Uterus (tissue), 4 donors: ENCODE results near the gene TRIM36. TPM values are rescaled to one million over a fixed set of nuclear protein-coding genes. Genes with fewer than 3 reads are reported as not detected.

ENCODE experiments used
- DNase-seq, 2 donors: peaks; one replicate each; pipeline ENCODE4 v3.0.0-alpha.2; 2019 to 2020
- H3K27ac ChIP-seq, 2 donors: fragments of 200-600 bp; sonication (generic); 1 replicate in 1 of 2; 2 replicates in 1 of 2; pipeline ENCODE4 v1.5.1; 2016 to 2018
- H3K27me3 ChIP-seq, 2 donors: fragments of 200-600 bp; sonication (generic); one replicate each; pipeline ENCODE4 v1.5.1; 2018 to 2019; ENCODE audit warnings: control low read depth in 1 of 2
- H3K36me3 ChIP-seq, 2 donors: fragments of 200-600 bp; sonication (generic); one replicate each; pipeline ENCODE4 v1.5.1; 2019; ENCODE audit warnings: control low read depth in 1 of 2
- H3K4me1 ChIP-seq, 2 donors: fragments of 200-600 bp; sonication (generic); one replicate each; pipeline ENCODE4 v1.5.1; 2018 to 2019; ENCODE audit warnings: control low read depth in 1 of 2
- H3K4me3 ChIP-seq, 2 donors: fragments of 200-600 bp; sonication (generic); 1 replicate in 1 of 2; 2 replicates in 1 of 2; pipeline ENCODE4 v1.5.1; 2018 to 2019; ENCODE audit warnings: mild to moderate bottlenecking in 1 of 2
- H3K9me3 ChIP-seq, 2 donors: fragments of 200-600 bp; sonication (generic); one replicate each; pipeline ENCODE4 v1.5.1; 2019; ENCODE audit warnings: control low read depth in 1 of 2
- POLR2A ChIP-seq, 2 donors: fragments of 450-650 bp; IDR thresholded peaks; one replicate each; pipeline ENCODE4 v1.6.1; 2016; ENCODE audit warnings: antibody characterized with exemption in 2 of 2, mild to moderate bottlenecking in 1 of 2, moderate library complexity in 1 of 2
- intact Hi-C: fragments of 100-400 bp; cut with DNase I; formaldehyde crosslinking; loops from one replicate; pipeline ENCODE4 v1.15.1; 2023; ENCODE audit warnings: low total_unique reads
- total RNA-seq, 4 donors: library from RNA; depleted of rRNA in 3 of 4; stranded (reverse); fragments of >200 nt in 3 of 4; gene quantifications; one replicate each; pipeline versions ENCODE4 v1.1.0 to v1.2.4, GENCODE V29; 2014 to 2023
- TF ChIP-seq, protein P1 (sequence below), 4 experiments: fragments of 200-600 bp in 2 of 4; fragments of 450-650 bp in 2 of 4; sonication (generic) in 2 of 4; IDR thresholded peaks; one replicate each; pipeline ENCODE4 v1.5.1; 2016 to 2019; ENCODE audit warnings: antibody characterized with exemption in 4 of 4, mild to moderate bottlenecking in 2 of 4, moderate library complexity in 1 of 4
- donor health status: DM: yes; HTN: yes; CAD: no.

The TRIM36 gene
- total RNA-seq, 4 donors from 2014 or later: 0.29 to 6.4 (median 1.7) TPM

DNA sequence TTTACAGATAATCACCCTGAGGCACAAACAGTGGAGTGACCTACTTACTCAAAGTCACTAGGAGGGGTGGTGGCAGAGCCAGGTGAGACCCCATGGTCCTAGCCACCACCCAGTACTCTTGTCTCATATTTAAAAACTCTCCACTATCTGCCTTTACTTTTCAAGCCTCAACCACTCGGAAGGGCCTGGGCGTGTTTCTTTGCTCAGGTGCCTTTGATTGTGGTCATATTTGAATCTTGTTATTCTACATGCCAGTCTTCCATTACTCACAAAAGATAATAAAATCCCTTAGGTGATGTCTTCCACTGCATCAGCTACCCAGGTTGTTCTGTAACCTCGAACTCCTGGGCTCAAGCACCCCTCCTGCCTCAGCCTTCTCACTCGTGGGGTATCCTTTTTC lies 20.7 kb upstream of the TRIM36 start:
- no peak for TF ChIP-seq POLR2A (IDR thresholded peaks at IDR 0.05)
- TF ChIP-seq, protein P1, sequence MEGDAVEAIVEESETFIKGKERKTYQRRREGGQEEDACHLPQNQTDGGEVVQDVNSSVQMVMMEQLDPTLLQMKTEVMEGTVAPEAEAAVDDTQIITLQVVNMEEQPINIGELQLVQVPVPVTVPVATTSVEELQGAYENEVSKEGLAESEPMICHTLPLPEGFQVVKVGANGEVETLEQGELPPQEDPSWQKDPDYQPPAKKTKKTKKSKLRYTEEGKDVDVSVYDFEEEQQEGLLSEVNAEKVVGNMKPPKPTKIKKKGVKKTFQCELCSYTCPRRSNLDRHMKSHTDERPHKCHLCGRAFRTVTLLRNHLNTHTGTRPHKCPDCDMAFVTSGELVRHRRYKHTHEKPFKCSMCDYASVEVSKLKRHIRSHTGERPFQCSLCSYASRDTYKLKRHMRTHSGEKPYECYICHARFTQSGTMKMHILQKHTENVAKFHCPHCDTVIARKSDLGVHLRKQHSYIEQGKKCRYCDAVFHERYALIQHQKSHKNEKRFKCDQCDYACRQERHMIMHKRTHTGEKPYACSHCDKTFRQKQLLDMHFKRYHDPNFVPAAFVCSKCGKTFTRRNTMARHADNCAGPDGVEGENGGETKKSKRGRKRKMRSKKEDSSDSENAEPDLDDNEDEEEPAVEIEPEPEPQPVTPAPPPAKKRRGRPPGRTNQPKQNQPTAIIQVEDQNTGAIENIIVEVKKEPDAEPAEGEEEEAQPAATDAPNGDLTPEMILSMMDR (IDR thresholded peaks at IDR 0.05): no peak
- Histone ChIP-seq H3K9me3 (no peaks in the 10 kb centered on the region), H3K4me3 (no peak overlapping the region), H3K36me3 (no peaks in the 10 kb centered on the region), H3K4me1 (no peaks in the 10 kb centered on the region), H3K27ac (no peak overlapping the region), H3K27me3 (no peaks in the 10 kb centered on the region)
- intact Hi-C loops: no loop called here
- DNase-seq: no peak

DNA sequence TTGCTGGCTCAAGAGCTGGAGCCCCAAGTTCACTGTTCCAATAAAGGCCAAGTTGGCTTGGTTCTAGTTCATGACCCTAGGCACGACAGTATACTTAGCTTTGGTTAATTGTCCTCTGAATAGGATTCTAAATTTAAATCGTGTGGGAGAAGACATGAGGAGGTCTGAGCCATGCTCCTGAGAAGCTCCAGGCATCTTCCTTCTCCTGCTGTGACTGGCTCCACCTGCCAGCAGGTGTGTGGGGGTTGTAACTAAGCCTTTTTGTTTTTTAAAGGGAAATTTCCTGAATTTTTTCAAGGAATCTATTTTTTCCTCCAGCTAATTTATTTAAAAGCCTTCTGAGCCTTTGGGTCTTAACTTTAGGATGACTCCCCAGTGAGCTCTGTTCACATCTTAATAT lies 20.2 kb upstream of the TRIM36 start:
- Histone ChIP-seq H3K9me3 (no peaks in the 10 kb centered on the region), H3K27me3 (no peaks in the 10 kb centered on the region), H3K4me3 (no peak overlapping the region), H3K36me3 (no peaks in the 10 kb centered on the region), H3K4me1 (no peaks in the 10 kb centered on the region), H3K27ac (no peak overlapping the region)
- TF ChIP-seq, protein P1 (IDR thresholded peaks at IDR 0.05): no peak
- TF ChIP-seq POLR2A (IDR thresholded peaks at IDR 0.05): no peak
- intact Hi-C loops: no loop called here
- no peak for DNase-seq

DNA sequence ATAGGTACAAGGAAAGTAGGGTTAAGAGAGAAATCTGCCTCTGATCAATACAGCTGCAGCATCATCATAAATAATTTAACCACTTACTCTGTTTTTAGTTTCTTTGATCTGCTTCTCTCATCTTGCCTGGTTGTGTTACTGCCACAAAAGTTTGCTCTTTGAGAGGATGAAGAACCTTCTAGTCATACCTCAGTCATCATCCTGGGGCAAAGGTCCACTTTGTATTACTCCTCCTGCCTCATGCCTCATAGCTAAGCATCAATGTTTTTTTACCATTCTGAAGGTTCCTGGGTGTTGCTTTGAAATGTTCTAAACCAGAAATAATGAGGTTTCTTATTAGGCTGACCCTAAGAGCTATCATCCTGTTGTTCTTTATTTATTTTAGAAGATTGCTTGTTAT lies 17.1 kb upstream of the TRIM36 start:
- Histone ChIP-seq H3K36me3 (no peaks in the 10 kb centered on the region), H3K27me3 (peaks cover 0 to 20% of the 10 kb centered on the region in 2 donors), H3K4me3 (no peak overlapping the region), H3K27ac (no peak overlapping the region), H3K9me3 (no peaks in the 10 kb centered on the region), H3K4me1 (no peaks in the 10 kb centered on the region)
- intact Hi-C loops: no loop called here
- no peak for DNase-seq
- TF ChIP-seq, protein P1 (IDR thresholded peaks at IDR 0.05): no peak
- no peak for TF ChIP-seq POLR2A (IDR thresholded peaks at IDR 0.05)

DNA sequence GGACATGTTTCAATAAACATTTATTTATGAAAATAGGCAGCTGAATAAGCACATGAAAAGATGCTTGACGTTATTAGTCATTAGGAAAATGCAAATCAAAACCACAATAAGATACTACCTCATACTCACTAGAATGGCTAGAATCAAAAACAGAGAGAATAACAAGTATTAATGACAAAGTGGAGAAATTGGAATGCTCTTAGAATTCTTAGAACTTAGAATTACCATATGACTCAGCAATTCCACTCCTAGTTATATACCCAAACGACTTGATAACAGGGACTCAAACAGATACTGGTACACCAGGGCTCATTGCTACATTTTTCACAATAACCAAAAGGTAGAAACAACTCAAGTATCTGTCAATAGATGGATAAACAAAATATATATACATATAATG lies 15.1 kb upstream of the TRIM36 start:
- H3K9me3 ChIP-seq: no peaks in the 10 kb centered on the region
- H3K27me3 ChIP-seq: peaks cover 14 to 40% of the 10 kb centered on the region in 2 donors
- H3K36me3 ChIP-seq: no peaks in the 10 kb centered on the region
- no peak overlapping the region for H3K4me3 ChIP-seq
- no peak for DNase-seq
- intact Hi-C loops: no loop called here
- no peak overlapping the region for H3K27ac ChIP-seq
- H3K4me1 ChIP-seq: peaks cover 0 to 6% of the 10 kb centered on the region in 2 donors
- no peak for TF ChIP-seq POLR2A (IDR thresholded peaks at IDR 0.05)
- TF ChIP-seq, protein P1 (IDR thresholded peaks at IDR 0.05): no peak

DNA sequence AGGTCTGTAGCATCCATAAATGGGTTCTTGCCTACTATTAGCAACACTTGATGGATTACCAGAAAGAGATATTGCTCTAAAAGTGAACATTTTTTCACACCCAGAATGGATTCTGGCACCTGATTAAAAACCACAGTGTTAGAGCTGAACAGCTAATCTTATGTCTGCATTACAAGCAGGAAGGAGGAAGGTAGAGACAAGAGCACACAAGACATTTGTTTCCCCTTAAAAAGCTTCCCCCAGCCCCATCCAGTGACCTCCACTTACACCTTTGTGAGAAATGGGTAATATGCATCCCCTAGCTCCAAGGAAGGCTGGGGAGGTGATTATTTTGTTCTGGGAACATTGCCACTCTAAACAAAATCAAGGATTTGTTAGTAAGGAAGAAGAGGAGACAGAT lies 12.0 kb upstream of the TRIM36 start:
- Histone ChIP-seq H3K27me3 (peaks cover 21 to 50% of the 10 kb centered on the region in 2 donors), H3K36me3 (no peaks in the 10 kb centered on the region), H3K9me3 (no peaks in the 10 kb centered on the region), H3K27ac (no peak overlapping the region), H3K4me1 (peaks cover 0 to 11% of the 10 kb centered on the region in 2 donors), H3K4me3 (no peak overlapping the region)
- DNase-seq: no peak
- TF ChIP-seq, protein P1 (IDR thresholded peaks at IDR 0.05): no peak
- TF ChIP-seq POLR2A (IDR thresholded peaks at IDR 0.05): no peak
- intact Hi-C loops: no loop called here
